G401 (cell line): ENCODE measurements around the gene CCDC159. TPM values are rescaled to one million over a fixed set of nuclear protein-coding genes. Genes with fewer than 3 reads are reported as not detected.
A peak's percentile ranks its signal among the peaks of the same experiment; 100 is the strongest.
"Not testable (repeated sequence)": the region's sequence is repeated elsewhere in the genome, so short reads cannot be mapped to it uniquely, and the experiment has no call there.

Experiments used
- DNase-seq: peaks from one replicate; pipeline ENCODE4 v3.0.0-alpha.2; 2015; ENCODE audit warnings: low spot score
- in situ Hi-C: cut with HindIII; loops from 2 replicates; pipeline ENCODE4 v1.10.0; 2016; ENCODE audit warnings: low sequenced_read_pairs, mixed read lengths
- total RNA-seq: library from RNA; depleted of rRNA; stranded (reverse); fragments of >200 nt; shearing (Covaris generic); gene quantifications from 2 replicates; pipeline ENCODE4 v1.2.3, GENCODE V29; 2014; rRNA removed

CCDC159 gene
- 2.6 TPM in 2 replicates for total RNA-seq

- in situ Hi-C loops: no loop called here
These were observed at the start of gene CCDC159, which contains the start of gene TMEM205 for GRCh38 chr19:11346104-11346940. CCDC159 (plus strand) TSS chr19:11346519; CDS start chr19:11346607, 88 bp downstream. TMEM205 (minus strand) TSS chr19:11346268; CDS start chr19:11345619, 649 bp downstream.

GRCh38 chr19:11299946-11300810, 46.1 kb upstream of the CCDC159 start:
- no peak for DNase-seq
- in situ Hi-C loops: no loop called here

More at GRCh38 chr19:11346104-11346940, at the start of gene CCDC159, which contains the start of gene TMEM205:
- peak; percentile 100 for DNase-seq

GRCh38 chr19:11300811-11301120, 45.6 kb upstream of the CCDC159 start:
- no peak for DNase-seq
- in situ Hi-C loops: no loop called here

- in situ Hi-C loops: no loop called here
- no peak for DNase-seq
These were observed 41.4 kb upstream of the CCDC159 start for GRCh38 chr19:11304936-11305335.

- DNase-seq: no peak
- in situ Hi-C loops: no loop called here
These were observed 40.0 kb upstream of the CCDC159 start for GRCh38 chr19:11306337-11306736.

- in situ Hi-C loops, DNase-seq: not testable (repeated sequence)
These were observed 25.9 kb upstream of the CCDC159 start for GRCh38 chr19:11320278-11320995.

GRCh38 chr19:11321191-11322126, 24.9 kb upstream of the CCDC159 start:
- in situ Hi-C loops: no loop called here
- no peak for DNase-seq

GRCh38 chr19:11322269-11323024, 23.9 kb upstream of the CCDC159 start:
- no peak for DNase-seq
- in situ Hi-C loops: no loop called here

GRCh38 chr19:11323601-11324078, 22.7 kb upstream of the CCDC159 start:
- DNase-seq: no peak
- in situ Hi-C loops: no loop called here

- in situ Hi-C loops: no loop called here
- peak; percentile 84 for DNase-seq
These were observed 22.1 kb upstream of the CCDC159 start for GRCh38 chr19:11324079-11324661.

- in situ Hi-C loops: no loop called here
- DNase-seq: peak; percentile 44
These were observed 21.4 kb upstream of the CCDC159 start for GRCh38 chr19:11324748-11325389.

- in situ Hi-C loops: no loop called here
- DNase-seq: no peak
These were observed 20.8 kb upstream of the CCDC159 start for GRCh38 chr19:11325544-11325943.

GRCh38 chr19:11330127-11330526, 16.2 kb upstream of the CCDC159 start:
- in situ Hi-C loops: no loop called here
- DNase-seq: no peak

- DNase-seq: no peak
- in situ Hi-C loops: no loop called here
These were observed 14.8 kb upstream of the CCDC159 start for GRCh38 chr19:11331502-11331901.

GRCh38 chr19:11332822-11333221, 13.5 kb upstream of the CCDC159 start:
- DNase-seq: no peak
- in situ Hi-C loops: no loop called here

- DNase-seq, in situ Hi-C loops: not testable (repeated sequence)
These were observed 12.5 kb upstream of the CCDC159 start for GRCh38 chr19:11333838-11334237.
